Measurements from ENCODE around the gene MED25. TPM values are rescaled to one million over a fixed set of nuclear protein-coding genes. Genes with fewer than 3 reads are reported as not detected.

Gene MED25
- total RNA-seq, 1 experiment from 2014 or later, result 39.9 TPM

DNA sequence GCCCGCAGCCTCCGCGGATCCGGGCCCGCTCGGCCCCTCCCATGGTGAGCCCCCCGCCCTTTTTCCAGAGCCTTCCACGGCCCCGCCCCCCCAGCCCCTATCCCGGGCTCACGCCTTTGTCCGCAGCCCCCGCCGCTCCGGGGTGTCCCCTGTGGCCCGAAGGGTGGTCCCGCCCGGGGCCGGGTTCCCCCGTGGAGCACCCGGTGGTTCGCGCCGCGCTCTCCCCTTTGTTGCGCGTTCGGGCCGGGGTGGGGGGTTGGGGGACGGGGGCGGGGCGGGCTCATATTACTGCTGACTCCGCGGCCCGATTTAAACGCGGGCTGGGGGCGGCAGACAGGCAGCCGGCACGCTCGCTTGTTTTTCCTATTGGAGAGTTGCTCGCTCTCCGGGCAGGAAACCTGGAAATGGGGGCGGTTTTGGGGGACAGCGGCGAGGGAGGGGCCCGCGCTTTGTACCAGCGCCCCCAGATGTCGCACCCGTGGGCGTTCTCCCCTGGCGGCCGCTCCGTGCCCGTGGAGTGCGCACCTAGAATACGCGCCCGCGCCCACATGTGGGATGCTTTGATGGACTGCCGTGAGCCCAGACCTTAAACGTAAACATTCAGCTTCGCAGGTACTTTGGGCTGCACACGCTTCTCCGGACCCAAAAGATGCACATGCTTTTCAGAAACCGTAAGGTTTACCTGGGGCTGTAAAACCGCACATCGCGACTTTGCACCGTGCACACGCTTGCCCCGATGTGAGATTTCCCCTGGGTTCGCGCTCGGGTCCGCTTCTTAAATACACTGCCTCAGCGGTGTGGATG is 33.6 kb downstream of the MED25 start:
- DNase-seq (ENCODE audit: unreplicated experiment), result no peak
- Mint-ChIP-seq H3K9me3 (ENCODE audit: unreplicated experiment) (peaks cover 6% of the 10 kb centered on the region), H3K4me1 (ENCODE audit: insufficient read depth, unreplicated experiment) (peaks cover 32% of the 10 kb centered on the region), H3K27me3 (ENCODE audit: insufficient read depth, unreplicated experiment) (no peaks in the 10 kb centered on the region), H3K4me3 (ENCODE audit: unreplicated experiment) (peak overlapping the region; percentile 84), H3K27ac (ENCODE audit: low read depth, unreplicated experiment) (no peak overlapping the region), H3K36me3 (ENCODE audit: insufficient read depth, unreplicated experiment) (peaks cover 26% of the 10 kb centered on the region)
- intact Hi-C loops (cut with micrococcal nuclease), result loop anchor here (5.0 to 10.0 kb wide), 2 partner anchors 84 to 177 kb away; partner anchors contain the start of genes AP2A1 and PRMT1
- BruUV-seq (replicated peaks), result no TSS peak
- CTCF ChIA-PET, result interaction anchor here (0.8 kb wide), 1 partner anchor 179 kb away, joined by 3 read pairs; no protein-coding TSS in a partner anchor
- POLR2A ChIA-PET, result interaction anchor here (0.7 to 4.3 kb wide), 18 partner anchors 8 to 356 kb away, joined by 3 to 40 read pairs (median 8); partner anchors contain the start of genes AKT1S1, AP2A1, ATF5 and FUZ
- TF ChIP-seq, protein P1, sequence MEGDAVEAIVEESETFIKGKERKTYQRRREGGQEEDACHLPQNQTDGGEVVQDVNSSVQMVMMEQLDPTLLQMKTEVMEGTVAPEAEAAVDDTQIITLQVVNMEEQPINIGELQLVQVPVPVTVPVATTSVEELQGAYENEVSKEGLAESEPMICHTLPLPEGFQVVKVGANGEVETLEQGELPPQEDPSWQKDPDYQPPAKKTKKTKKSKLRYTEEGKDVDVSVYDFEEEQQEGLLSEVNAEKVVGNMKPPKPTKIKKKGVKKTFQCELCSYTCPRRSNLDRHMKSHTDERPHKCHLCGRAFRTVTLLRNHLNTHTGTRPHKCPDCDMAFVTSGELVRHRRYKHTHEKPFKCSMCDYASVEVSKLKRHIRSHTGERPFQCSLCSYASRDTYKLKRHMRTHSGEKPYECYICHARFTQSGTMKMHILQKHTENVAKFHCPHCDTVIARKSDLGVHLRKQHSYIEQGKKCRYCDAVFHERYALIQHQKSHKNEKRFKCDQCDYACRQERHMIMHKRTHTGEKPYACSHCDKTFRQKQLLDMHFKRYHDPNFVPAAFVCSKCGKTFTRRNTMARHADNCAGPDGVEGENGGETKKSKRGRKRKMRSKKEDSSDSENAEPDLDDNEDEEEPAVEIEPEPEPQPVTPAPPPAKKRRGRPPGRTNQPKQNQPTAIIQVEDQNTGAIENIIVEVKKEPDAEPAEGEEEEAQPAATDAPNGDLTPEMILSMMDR (IDR thresholded peaks at IDR 0.05; ENCODE audit: unreplicated experiment), result no peak

DNA sequence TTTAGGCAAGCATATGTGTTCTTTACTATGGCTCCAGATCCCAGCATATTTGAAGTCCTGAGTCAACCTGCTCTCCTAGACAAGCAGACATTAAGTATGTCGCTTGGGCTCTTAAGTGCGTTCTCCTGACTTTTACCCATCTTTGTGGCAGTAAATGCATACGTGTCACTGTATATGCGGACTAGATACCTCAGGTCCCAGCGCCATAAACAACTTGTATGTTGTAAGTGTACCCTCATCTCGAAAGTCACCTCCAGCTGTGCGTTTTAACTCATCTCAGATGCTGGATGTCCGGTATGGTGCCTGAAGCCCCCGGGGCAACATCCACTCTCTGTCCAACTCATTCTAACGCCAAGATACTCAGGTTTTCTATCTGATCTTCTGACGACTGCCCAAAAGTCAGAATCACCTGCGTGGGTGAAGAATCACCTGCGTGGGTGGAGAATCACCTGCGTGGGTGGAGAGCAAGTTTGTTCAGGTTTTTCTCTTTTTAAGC is 34.6 kb downstream of the MED25 start:
- H3K4me3 Mint-ChIP-seq (ENCODE audit: unreplicated experiment), result peak overlapping the region; percentile 84
- POLR2A ChIA-PET, result interaction anchor here (0.6 to 4.3 kb wide), 8 partner anchors 8 to 357 kb away, joined by 3 to 40 read pairs (median 5); partner anchors contain the start of genes AP2A1 and MED25

DNA sequence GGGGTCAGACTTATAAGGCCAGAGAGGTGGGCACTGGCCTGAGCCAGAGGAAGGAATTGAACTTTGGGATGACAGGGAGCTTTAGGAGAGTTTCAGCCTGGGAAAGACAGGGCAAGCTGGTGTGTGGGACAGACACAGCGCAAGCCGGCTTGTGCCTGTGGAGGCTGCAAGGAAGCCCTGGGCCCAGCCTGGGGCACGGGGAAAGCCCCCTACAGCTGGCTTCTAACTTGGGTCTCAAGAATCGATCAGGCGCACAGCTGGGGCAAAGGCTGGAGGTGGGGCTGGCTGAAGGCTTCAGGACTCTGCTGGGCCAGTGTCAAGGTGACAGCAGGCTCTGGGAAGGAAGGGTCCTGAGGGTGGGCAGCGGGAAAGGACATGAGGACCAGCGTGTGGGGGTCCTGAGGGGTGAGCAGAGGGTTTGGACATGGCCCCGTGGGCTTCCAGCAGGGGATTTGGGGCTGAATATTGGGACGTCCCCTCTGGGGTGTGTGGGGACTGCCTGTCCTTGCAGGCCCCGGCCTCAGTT is 35.8 kb downstream of the MED25 start:
- Mint-ChIP-seq H3K27ac (ENCODE audit: low read depth, unreplicated experiment) (no peak overlapping the region), H3K4me3 (ENCODE audit: unreplicated experiment) (no peak overlapping the region), H3K4me1 (ENCODE audit: insufficient read depth, unreplicated experiment) (peaks cover 27% of the 10 kb centered on the region), H3K9me3 (ENCODE audit: unreplicated experiment) (peaks cover 4% of the 10 kb centered on the region), H3K36me3 (ENCODE audit: insufficient read depth, unreplicated experiment) (peaks cover 45% of the 10 kb centered on the region), H3K27me3 (ENCODE audit: insufficient read depth, unreplicated experiment) (no peaks in the 10 kb centered on the region)
- TF ChIP-seq, protein P1 (IDR thresholded peaks at IDR 0.05; ENCODE audit: unreplicated experiment), result no peak
- DNase-seq (ENCODE audit: unreplicated experiment), result no peak
- CTCF ChIA-PET, result no interaction called here
- POLR2A ChIA-PET, result interaction anchor here (1.2 to 4.3 kb wide), 2 partner anchors 13 to 16 kb away, joined by 3 to 40 read pairs; no protein-coding TSS in a partner anchor
- BruUV-seq (replicated peaks), result no TSS peak
- intact Hi-C loops (cut with micrococcal nuclease), result loop anchor here (5.0 to 10.0 kb wide), 2 partner anchors 87 to 179 kb away; partner anchors contain the start of genes AP2A1 and PRMT1

More for the DNA sequence above, 34.6 kb downstream of the MED25 start:
- CTCF ChIA-PET, result interaction anchor here (0.5 to 0.8 kb wide), 2 partner anchors 170 to 180 kb away, joined by 3 to 4 read pairs; no protein-coding TSS in a partner anchor
- intact Hi-C loops (cut with micrococcal nuclease), result loop anchor here (5.0 to 10.0 kb wide), 2 partner anchors 85 to 178 kb away; partner anchors contain the start of genes AP2A1 and PRMT1
- Mint-ChIP-seq H3K27ac (ENCODE audit: low read depth, unreplicated experiment) (no peak overlapping the region), H3K9me3 (ENCODE audit: unreplicated experiment) (peaks cover 6% of the 10 kb centered on the region), H3K27me3 (ENCODE audit: insufficient read depth, unreplicated experiment) (no peaks in the 10 kb centered on the region), H3K36me3 (ENCODE audit: insufficient read depth, unreplicated experiment) (peaks cover 37% of the 10 kb centered on the region), H3K4me1 (ENCODE audit: insufficient read depth, unreplicated experiment) (peaks cover 32% of the 10 kb centered on the region)
- no peak for DNase-seq (ENCODE audit: unreplicated experiment)
- TSS peak; percentile 55 for BruUV-seq (replicated peaks)
- TF ChIP-seq, protein P1 (IDR thresholded peaks at IDR 0.05; ENCODE audit: unreplicated experiment), result no peak

Data from MCF 10A (cell line).